SK-N-SH (cell line): ENCODE data around the gene LRRC46. TPM values are rescaled to one million over a fixed set of nuclear protein-coding genes. Genes with fewer than 3 reads are reported as not detected.

Experiments used
- CTCF ChIA-PET: fragments of 300-600, 350-600 bp; formaldehyde crosslinking; extraction: SDS; loops from one replicate; lab custom pipeline; 2021; lab: Yijun Ruan, JAX
- POLR2A ChIA-PET: fragments of 350-600 bp; sonication (Branson Sonifier 250); formaldehyde crosslinking; extraction: SDS; loops from one replicate; lab custom pipeline; 2020; ENCODE audit warnings: antibody characterized with exemption, inconsistent platforms; lab: Yijun Ruan, JAX
- DNase-seq: peaks from one replicate; pipeline ENCODE4 v3.0.0; 2012
- H2AFZ ChIP-seq: fragments of 200-600 bp; sonication (generic); 2 replicates; pipeline ENCODE4 v1.8.1; 2016; ENCODE audit warnings: antibody characterized with exemption, mild to moderate bottlenecking, low read depth
- H3F3A ChIP-seq: fragments of 200-600 bp; sonication (generic); replicated peaks from 2 replicates; pipeline ENCODE3; 2016; ENCODE audit warnings: antibody characterized with exemption, mild to moderate bottlenecking; ENCODE audit not compliant: insufficient read depth
- H3K27ac ChIP-seq, 2 experiments: fragments of 200-500 bp in 1 of 2; fragments of 200-600 bp in 1 of 2; sonication (Bioruptor generic) in 1 of 2; sonication (generic), shearing (Covaris generic) in 1 of 2; 2 replicates each; pipeline versions ENCODE4 v1.5.1 to v1.6.1; 2014 to 2016; ENCODE audit warnings: low read depth in 2 of 2, inconsistent platforms in 1 of 2, low read length in 1 of 2, mild to moderate bottlenecking in 1 of 2, mixed read lengths in 1 of 2
- H3K27me3 ChIP-seq: fragments of 200-600 bp; sonication (generic), shearing (Covaris generic); 2 replicates; pipeline ENCODE4 v1.6.1; 2016; ENCODE audit warnings: mixed run types; ENCODE audit not compliant: insufficient read depth
- H3K36me3 ChIP-seq, 2 experiments: fragments of 200-500 bp in 1 of 2; fragments of 200-600 bp in 1 of 2; sonication (Bioruptor generic) in 1 of 2; sonication (generic) in 1 of 2; replicated peaks in 1 of 2; 2 replicates each; pipeline versions ENCODE3 to v1.5.1; 2014 to 2016; ENCODE audit warnings: low read length in 1 of 2, mild to moderate bottlenecking in 1 of 2; ENCODE audit not compliant: insufficient read depth in 2 of 2, control insufficient read depth in 1 of 2
- H3K4me1 ChIP-seq, 2 experiments: fragments of 200-500 bp in 1 of 2; fragments of 200-600 bp in 1 of 2; sonication (Bioruptor generic) in 1 of 2; sonication (generic), shearing (Covaris generic) in 1 of 2; 2 replicates each; pipeline versions ENCODE4 v1.5.1 to v1.6.1; 2014 to 2016; ENCODE audit warnings: low read depth in 1 of 2, low read length in 1 of 2, mixed run types in 1 of 2; ENCODE audit not compliant: insufficient read depth in 2 of 2, control insufficient read depth in 1 of 2
- H3K4me2 ChIP-seq: fragments of 200-600 bp; sonication (generic), shearing (Covaris generic); 2 replicates; pipeline ENCODE4 v1.6.1; 2017; ENCODE audit warnings: mixed run types
- H3K4me3 ChIP-seq, 2 experiments: fragments of 200-500 bp in 1 of 2; fragments of 200-600 bp in 1 of 2; sonication (Bioruptor generic) in 1 of 2; sonication (generic), shearing (Covaris generic) in 1 of 2; 2 replicates each; pipeline versions ENCODE4 v1.5.1 to v1.8.1; 2014 to 2016; ENCODE audit warnings: low read depth in 2 of 2, inconsistent platforms in 1 of 2, low read length in 1 of 2, mild to moderate bottlenecking in 1 of 2, mixed read lengths in 1 of 2, moderate library complexity in 1 of 2
- H3K79me2 ChIP-seq: fragments of 200-600 bp; sonication (generic); 2 replicates; pipeline ENCODE4 v1.8.1; 2017; ENCODE audit warnings: mild to moderate bottlenecking; ENCODE audit not compliant: insufficient read depth
- H3K9ac ChIP-seq: fragments of 200-600 bp; sonication (generic); 2 replicates; pipeline ENCODE4 v1.6.1; 2017; ENCODE audit warnings: mixed run types
- H3K9me2 ChIP-seq: fragments of 200-600 bp; sonication (generic); 2 replicates; pipeline ENCODE4 v1.6.1; 2017; ENCODE audit warnings: mixed run types
- H3K9me3 ChIP-seq: fragments of 200-600 bp; sonication (generic); 2 replicates; pipeline ENCODE4 v1.6.1; 2017; ENCODE audit warnings: mixed run types, mild to moderate bottlenecking, moderate library complexity
- H4K20me1 ChIP-seq: fragments of 200-600 bp; sonication (generic); 2 replicates; pipeline ENCODE4 v1.6.1; 2017; ENCODE audit warnings: mild to moderate bottlenecking, mixed run types; ENCODE audit not compliant: insufficient read depth
- CTCF ChIP-seq: fragments of 200-600 bp; sonication (generic); IDR thresholded peaks from 2 replicates; pipeline ENCODE4 v1.6.1; 2017; ENCODE audit warnings: antibody characterized with exemption, mild to moderate bottlenecking, moderate library complexity
- ELF1 ChIP-seq: IDR thresholded peaks from 2 replicates; pipeline ENCODE4 v1.4.0; 2012
- EZH2phosphoT487 ChIP-seq: fragments of 200-600 bp; sonication (generic); IDR thresholded peaks from 2 replicates; pipeline ENCODE4 v1.6.1; 2017; ENCODE audit warnings: low read depth, mixed run types, mild to moderate bottlenecking, antibody characterized with exemption, moderate library complexity, borderline replicate concordance
- MXI1 ChIP-seq: IDR thresholded peaks from 2 replicates; pipeline ENCODE4 v1.6.1; 2012; ENCODE audit warnings: mild to moderate bottlenecking, low read depth, low read length, improper control_type of control experiment
- PBX3 ChIP-seq: IDR thresholded peaks from 2 replicates; pipeline ENCODE4; 2012
- RAD21 ChIP-seq: IDR thresholded peaks from 2 replicates; pipeline ENCODE4 v1.6.1; 2012; ENCODE audit warnings: mild to moderate bottlenecking, low read length
- SMC3 ChIP-seq: IDR thresholded peaks from 2 replicates; pipeline ENCODE4 v1.6.1; 2012; ENCODE audit warnings: low read depth, low read length, improper control_type of control experiment
- TEAD4 ChIP-seq: IDR thresholded peaks from 2 replicates; pipeline ENCODE4 v1.4.0; 2012; ENCODE audit warnings: mild to moderate bottlenecking, borderline replicate concordance; ENCODE audit not compliant: insufficient read depth
- USF1 ChIP-seq: IDR thresholded peaks from 2 replicates; pipeline ENCODE4 v1.4.0; 2012; ENCODE audit warnings: low read depth, borderline replicate concordance
- WGBS: methylation state at CpG from one replicate; pipeline ENCODE4 v1.1.6; 2017; ENCODE audit warnings: low lambda C conversion rate; 5-methylcytosine and 5-hydroxymethylcytosine counted together
- polyA plus RNA-seq, 3 experiments: library from polyadenylated mRNA; depleted of rRNA; stranded (reverse); fragments of >200 nt; gene quantifications; 2 replicates each; pipeline ENCODE4 v1.2.3, GENCODE V29; 2012

The LRRC46 gene
- polyA plus RNA-seq, 1 of the 3 experiments (the other 2 are of a cell fraction) = 1.6 TPM

- ChIA-PET POLR2A (interaction anchor here (1.0 to 2.4 kb wide), 4 partner anchors 11 to 49 kb away, joined by 3 to 10 read pairs (median 4); partner anchors contain the start of gene SP2), CTCF (interaction anchor here (0.8 to 33.0 kb wide), 18 partner anchors 6 to 239 kb away, joined by 3 to 1447 read pairs (median 5); partner anchors contain the start of genes LRRC46, MRPL10, OSBPL7 and PNPO)
- no peaks in the 10 kb centered on the region for H3K9me3 ChIP-seq
- H3F3A ChIP-seq = peaks cover 3% of the 10 kb centered on the region
- peaks cover 67% of the 10 kb centered on the region for H3K27me3 ChIP-seq
- no peak overlapping the region for H3K27ac ChIP-seq
- peaks cover 0 to 21% of the 10 kb centered on the region in 2 experiments; a peak in 2 of 4 replicates for H3K4me1 ChIP-seq
- TF ChIP-seq MXI1 (no peak), EZH2phosphoT487 (0 out of 2 replicates have a peak, but pooled peaks have one; percentile 25)
- 27% methylated on average over 24 of the region's 31 CpGs for WGBS
- no peak overlapping the region for H3K9ac ChIP-seq
- no peaks in the 10 kb centered on the region for H3K36me3 ChIP-seq
- no peaks in the 10 kb centered on the region for H3K79me2 ChIP-seq
- DNase-seq = no peak
- H4K20me1 ChIP-seq = no peaks in the 10 kb centered on the region
- H3K9me2 ChIP-seq = no peaks in the 10 kb centered on the region
- peak overlapping the region; percentile 26; the same call in 1 of the 2 replicates for H3K4me2 ChIP-seq
- no peak overlapping the region; a peak in 1 of 4 replicates for H3K4me3 ChIP-seq
- no peak overlapping the region; the same call in 1 of the 2 replicates for H2AFZ ChIP-seq
Measured at GRCh38 chr17:47846716-47847340, 15.4 kb downstream of the LRRC46 start.

GRCh38 chr17:47847341-47848197, 16.1 kb downstream of the LRRC46 start:
- H3K9me2 ChIP-seq = no peaks in the 10 kb centered on the region
- peaks cover 75% of the 10 kb centered on the region for H3K27me3 ChIP-seq
- H3K4me1 ChIP-seq = peaks cover 0 to 21% of the 10 kb centered on the region in 2 experiments; a peak in 2 of 4 replicates
- H3K4me3 ChIP-seq = no peak overlapping the region; a peak in 2 of 4 replicates
- no peak overlapping the region for H3K9ac ChIP-seq
- H2AFZ ChIP-seq = no peak overlapping the region
- H3F3A ChIP-seq = peaks cover 3% of the 10 kb centered on the region
- no peaks in the 10 kb centered on the region for H3K79me2 ChIP-seq
- ChIA-PET POLR2A (interaction anchor here (1.6 to 2.4 kb wide), 3 partner anchors 10 to 49 kb away, joined by 4 to 10 read pairs (median 4); partner anchors contain the start of gene SP2), CTCF (interaction anchor here (0.8 to 33.0 kb wide), 23 partner anchors 5 to 239 kb away, joined by 3 to 1447 read pairs (median 4); partner anchors contain the start of genes LRRC46, MRPL10, OSBPL7 and PNPO)
- no peaks in the 10 kb centered on the region for H3K9me3 ChIP-seq
- H3K36me3 ChIP-seq = no peaks in the 10 kb centered on the region
- TF ChIP-seq CTCF = peak; percentile 50
- peak; percentile 57 for TF ChIP-seq RAD21
- TF ChIP-seq ELF1 = no peak
- peak; percentile 63 for TF ChIP-seq SMC3
- TF ChIP-seq PBX3 = no peak
- TF ChIP-seq USF1 = no peak
- no peak for TF ChIP-seq TEAD4
- H3K4me2 ChIP-seq = peak overlapping the region; percentile 26; the same call in 1 of the 2 replicates
- 0 out of 2 replicates have a peak, but pooled peaks cover under 1% of the 10 kb centered on the region for H4K20me1 ChIP-seq
- peak; percentile 71 for DNase-seq
- WGBS = 23% methylated on average over 44 of the region's 71 CpGs
- H3K27ac ChIP-seq = no peak overlapping the region
